ENCODE measurements around the gene LAMTOR2.
"Not testable (repeated sequence)": the region's sequence is repeated elsewhere in the genome, so short reads cannot be mapped to it uniquely, and the experiment has no call there.

Gene LAMTOR2

GRCh38 chr1:156064615-156065014, 10.0 kb downstream of the LAMTOR2 start:
- H3K4me3 Mint-ChIP-seq = no peak overlapping the region

GRCh38 chr1:156065212-156065611, 10.6 kb downstream of the LAMTOR2 start:
- Mint-ChIP-seq H3K27me3 (no peaks in the 10 kb centered on the region), H3K36me3 (no peaks in the 10 kb centered on the region), H3K4me3 (no peak overlapping the region), H3K9me3 (ENCODE audit: low read depth) (no peaks in the 10 kb centered on the region), H3K27ac (no peak overlapping the region), H3K4me1 (ENCODE audit: low read depth) (peaks cover 7% of the 10 kb centered on the region)

More at GRCh38 chr1:156064615-156065014, 10.0 kb downstream of the LAMTOR2 start:
- Mint-ChIP-seq H3K27ac (no peak overlapping the region), H3K4me1 (ENCODE audit: low read depth) (peaks cover 7% of the 10 kb centered on the region), H3K9me3 (ENCODE audit: low read depth) (no peaks in the 10 kb centered on the region), H3K27me3 (no peaks in the 10 kb centered on the region), H3K36me3 (no peaks in the 10 kb centered on the region)

GRCh38 chr1:156065871-156066270, 11.3 kb downstream of the LAMTOR2 start:
- no peak overlapping the region for H3K4me3 Mint-ChIP-seq
- no peaks in the 10 kb centered on the region for H3K27me3 Mint-ChIP-seq
- H3K36me3 Mint-ChIP-seq = no peaks in the 10 kb centered on the region
- no peaks in the 10 kb centered on the region for H3K9me3 Mint-ChIP-seq (ENCODE audit: low read depth)
- H3K27ac Mint-ChIP-seq = no peak overlapping the region
- H3K4me1 Mint-ChIP-seq (ENCODE audit: low read depth) = peaks cover 7% of the 10 kb centered on the region

- no peaks in the 10 kb centered on the region for H3K36me3 Mint-ChIP-seq
- no peak overlapping the region for H3K4me3 Mint-ChIP-seq
- no peak overlapping the region for H3K27ac Mint-ChIP-seq
- no peaks in the 10 kb centered on the region for H3K27me3 Mint-ChIP-seq
- peaks cover 7% of the 10 kb centered on the region for H3K4me1 Mint-ChIP-seq (ENCODE audit: low read depth)
- H3K9me3 Mint-ChIP-seq (ENCODE audit: low read depth) = no peaks in the 10 kb centered on the region
Observed at GRCh38 chr1:156067262-156067661, 12.7 kb downstream of the LAMTOR2 start.

GRCh38 chr1:156069490-156070455, 15.2 kb downstream of the LAMTOR2 start:
- Mint-ChIP-seq H3K27ac (no peak overlapping the region), H3K4me1 (ENCODE audit: low read depth) (peaks cover 7% of the 10 kb centered on the region), H3K27me3 (no peaks in the 10 kb centered on the region), H3K4me3 (no peak overlapping the region), H3K9me3 (ENCODE audit: low read depth) (no peaks in the 10 kb centered on the region), H3K36me3 (no peaks in the 10 kb centered on the region)

GRCh38 chr1:156070548-156070947, 16.0 kb downstream of the LAMTOR2 start:
- H3K9me3 Mint-ChIP-seq (ENCODE audit: low read depth) = no peaks in the 10 kb centered on the region
- peaks cover 4% of the 10 kb centered on the region for H3K4me1 Mint-ChIP-seq (ENCODE audit: low read depth)
- H3K36me3 Mint-ChIP-seq = no peaks in the 10 kb centered on the region
- no peak overlapping the region for H3K4me3 Mint-ChIP-seq
- no peak overlapping the region for H3K27ac Mint-ChIP-seq
- H3K27me3 Mint-ChIP-seq = no peaks in the 10 kb centered on the region

- H3K36me3 Mint-ChIP-seq; H3K9me3 Mint-ChIP-seq (ENCODE audit: low read depth); H3K4me3 Mint-ChIP-seq; H3K27me3 Mint-ChIP-seq; H3K4me1 Mint-ChIP-seq (ENCODE audit: low read depth); H3K27ac Mint-ChIP-seq: not testable (repeated sequence)
Observed at GRCh38 chr1:156071332-156071816, 16.8 kb downstream of the LAMTOR2 start.

- no peaks in the 10 kb centered on the region for H3K27me3 Mint-ChIP-seq
- H3K27ac Mint-ChIP-seq = no peak overlapping the region
- H3K4me3 Mint-ChIP-seq = no peak overlapping the region
- no peaks in the 10 kb centered on the region for H3K9me3 Mint-ChIP-seq (ENCODE audit: low read depth)
- H3K4me1 Mint-ChIP-seq (ENCODE audit: low read depth) = no peaks in the 10 kb centered on the region
- H3K36me3 Mint-ChIP-seq = no peaks in the 10 kb centered on the region
Observed at GRCh38 chr1:156072251-156072650, 17.7 kb downstream of the LAMTOR2 start.

GRCh38 chr1:156073110-156073687, 18.6 kb downstream of the LAMTOR2 start:
- no peaks in the 10 kb centered on the region for H3K4me1 Mint-ChIP-seq (ENCODE audit: low read depth)
- peaks cover 2% of the 10 kb centered on the region for H3K27me3 Mint-ChIP-seq
- H3K4me3 Mint-ChIP-seq = no peak overlapping the region
- no peaks in the 10 kb centered on the region for H3K9me3 Mint-ChIP-seq (ENCODE audit: low read depth)
- no peak overlapping the region for H3K27ac Mint-ChIP-seq
- no peaks in the 10 kb centered on the region for H3K36me3 Mint-ChIP-seq

- Mint-ChIP-seq H3K27me3 (peaks cover 2% of the 10 kb centered on the region), H3K9me3 (ENCODE audit: low read depth) (no peaks in the 10 kb centered on the region), H3K4me1 (ENCODE audit: low read depth) (no peaks in the 10 kb centered on the region), H3K27ac (no peak overlapping the region), H3K4me3 (no peak overlapping the region), H3K36me3 (no peaks in the 10 kb centered on the region)
Observed at GRCh38 chr1:156073740-156074139, 19.2 kb downstream of the LAMTOR2 start.

GRCh38 chr1:156074661-156075060, 20.1 kb downstream of the LAMTOR2 start:
- no peak overlapping the region for H3K4me3 Mint-ChIP-seq
- peaks cover 2% of the 10 kb centered on the region for H3K27me3 Mint-ChIP-seq
- H3K36me3 Mint-ChIP-seq = no peaks in the 10 kb centered on the region
- H3K9me3 Mint-ChIP-seq (ENCODE audit: low read depth) = no peaks in the 10 kb centered on the region
- H3K4me1 Mint-ChIP-seq (ENCODE audit: low read depth) = no peaks in the 10 kb centered on the region
- no peak overlapping the region for H3K27ac Mint-ChIP-seq

- H3K27ac Mint-ChIP-seq = no peak overlapping the region
- H3K36me3 Mint-ChIP-seq = no peaks in the 10 kb centered on the region
- no peaks in the 10 kb centered on the region for H3K9me3 Mint-ChIP-seq (ENCODE audit: low read depth)
- no peak overlapping the region for H3K4me3 Mint-ChIP-seq
- no peaks in the 10 kb centered on the region for H3K4me1 Mint-ChIP-seq (ENCODE audit: low read depth)
- peaks cover 2% of the 10 kb centered on the region for H3K27me3 Mint-ChIP-seq
Observed at GRCh38 chr1:156075162-156075561, 20.6 kb downstream of the LAMTOR2 start.

GRCh38 chr1:156075775-156076204, 21.2 kb downstream of the LAMTOR2 start:
- no peaks in the 10 kb centered on the region for H3K9me3 Mint-ChIP-seq (ENCODE audit: low read depth)
- no peaks in the 10 kb centered on the region for H3K36me3 Mint-ChIP-seq
- H3K27me3 Mint-ChIP-seq = peaks cover 2% of the 10 kb centered on the region
- H3K4me1 Mint-ChIP-seq (ENCODE audit: low read depth) = no peaks in the 10 kb centered on the region
- no peak overlapping the region for H3K27ac Mint-ChIP-seq
- peak overlapping the region; percentile 14 for H3K4me3 Mint-ChIP-seq

GRCh38 chr1:156076609-156077429, 22.2 kb downstream of the LAMTOR2 start:
- H3K27ac Mint-ChIP-seq = no peak overlapping the region
- peak overlapping the region; percentile 46 for H3K4me3 Mint-ChIP-seq
- H3K27me3 Mint-ChIP-seq = peaks cover 2% of the 10 kb centered on the region
- H3K36me3 Mint-ChIP-seq = no peaks in the 10 kb centered on the region
- H3K9me3 Mint-ChIP-seq (ENCODE audit: low read depth) = no peaks in the 10 kb centered on the region
- peaks cover 1% of the 10 kb centered on the region for H3K4me1 Mint-ChIP-seq (ENCODE audit: low read depth)

- Mint-ChIP-seq H3K4me3 (no peak overlapping the region), H3K4me1 (ENCODE audit: low read depth) (peaks cover 2% of the 10 kb centered on the region), H3K27ac (no peak overlapping the region), H3K9me3 (ENCODE audit: low read depth) (no peaks in the 10 kb centered on the region), H3K36me3 (no peaks in the 10 kb centered on the region), H3K27me3 (peaks cover 2% of the 10 kb centered on the region)
Observed at GRCh38 chr1:156077430-156077760, 22.8 kb downstream of the LAMTOR2 start.

Data from activated naive CD8-positive, alpha-beta T cell (primary cell).